Retinal pigment epithelial cell (primary cell): ENCODE data around the gene RASGRP4.
A peak's percentile ranks its signal among the peaks of the same experiment; 100 is the strongest.

Experiments
- DNase-seq: peaks from one replicate; pipeline ENCODE4 v3.0.0-alpha.2; 2010; ENCODE audit warnings: low read depth
- H3K4me3 ChIP-seq: 2 replicates; pipeline ENCODE4 v1.5.1; 2011; ENCODE audit warnings: mild to moderate bottlenecking, low read length, control low read depth, moderate library complexity
- CTCF ChIP-seq: conservative IDR thresholded peaks from 2 replicates; pipeline ENCODE4 v1.5.1; 2011; ENCODE audit warnings: low read depth, low read length, control low read depth, inconsistent platforms

RASGRP4 gene

GRCh38 chr19:38425222-38425809 lies 703 bp downstream of the RASGRP4 start:
- TF ChIP-seq CTCF = no peak
- no peak for DNase-seq
- no peak overlapping the region for H3K4me3 ChIP-seq

- no peak overlapping the region for H3K4me3 ChIP-seq
- no peak for DNase-seq
- TF ChIP-seq CTCF = no peak
These were observed 1.7 kb downstream of the RASGRP4 start for GRCh38 chr19:38424272-38424671.

GRCh38 chr19:38422438-38422837 lies 3.6 kb downstream of the RASGRP4 start:
- DNase-seq = no peak
- no peak overlapping the region for H3K4me3 ChIP-seq
- no peak for TF ChIP-seq CTCF

- H3K4me3 ChIP-seq = no peak overlapping the region
- no peak for DNase-seq
- TF ChIP-seq CTCF = no peak
These were observed 4.2 kb downstream of the RASGRP4 start for GRCh38 chr19:38421856-38422255.

GRCh38 chr19:38420935-38421334 lies 5.1 kb downstream of the RASGRP4 start:
- DNase-seq = no peak
- H3K4me3 ChIP-seq = no peak overlapping the region
- no peak for TF ChIP-seq CTCF

GRCh38 chr19:38417544-38418506 lies 8.2 kb downstream of the RASGRP4 start:
- peak overlapping the region; percentile 28 for H3K4me3 ChIP-seq
- no peak for DNase-seq
- no peak for TF ChIP-seq CTCF
